Left forelimb (tissue), 1 donor: ENCODE results near the gene VANGL2.

Experiments
- DNase-seq: peaks from one replicate; pipeline ENCODE4 v3.0.0-alpha.2; 2018; ENCODE audit warnings: low spot score

The VANGL2 gene

DNA sequence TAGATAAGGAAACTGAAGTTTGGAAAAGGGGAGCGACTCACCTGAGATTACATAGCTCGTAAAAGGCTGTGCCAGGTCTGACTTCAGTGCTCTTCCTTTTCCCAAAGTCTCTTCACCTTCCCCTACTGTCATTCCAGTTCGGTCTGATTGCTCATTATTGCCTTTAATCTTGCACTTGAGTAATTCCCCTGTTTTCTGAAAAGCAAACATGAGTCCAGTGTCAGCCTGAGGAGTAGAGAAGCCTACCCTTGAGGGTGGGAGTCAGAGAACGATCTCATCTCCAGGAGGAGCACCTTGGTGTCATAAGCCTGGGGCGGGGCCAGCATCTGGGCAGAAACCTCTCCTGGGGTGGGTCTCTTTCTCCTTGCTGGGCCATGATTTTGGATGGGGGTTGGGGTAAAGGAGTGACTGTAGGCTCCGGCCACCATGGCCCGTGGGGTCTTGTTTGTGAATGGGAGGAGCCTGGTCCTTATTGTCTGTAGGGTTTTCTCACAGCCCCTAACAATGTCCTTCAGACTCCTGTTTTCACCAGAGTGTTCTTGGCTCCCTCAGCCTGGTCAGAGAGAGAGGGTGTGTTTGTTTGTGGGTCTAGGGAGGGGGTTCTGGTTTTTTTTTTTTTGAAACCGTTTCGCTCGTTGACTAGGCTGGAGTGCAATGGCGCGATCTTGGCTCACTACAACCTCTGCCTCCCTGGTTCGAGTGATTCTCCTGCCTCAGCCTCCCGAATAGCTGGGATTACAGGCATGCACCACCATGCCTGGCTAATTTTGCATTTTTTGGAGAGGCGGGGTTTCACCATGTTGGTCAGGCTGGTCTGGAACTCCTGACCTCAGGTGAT, 6.0 kb downstream of the VANGL2 start:
- peak; percentile 40 for DNase-seq

- DNase-seq: peak; percentile 54
Observed at GRCh38 chr1:160407839-160408801, 7.8 kb downstream of the VANGL2 start.

- DNase-seq: peak; percentile 12
Observed at GRCh38 chr1:160408864-160409263, 8.5 kb downstream of the VANGL2 start.

DNA sequence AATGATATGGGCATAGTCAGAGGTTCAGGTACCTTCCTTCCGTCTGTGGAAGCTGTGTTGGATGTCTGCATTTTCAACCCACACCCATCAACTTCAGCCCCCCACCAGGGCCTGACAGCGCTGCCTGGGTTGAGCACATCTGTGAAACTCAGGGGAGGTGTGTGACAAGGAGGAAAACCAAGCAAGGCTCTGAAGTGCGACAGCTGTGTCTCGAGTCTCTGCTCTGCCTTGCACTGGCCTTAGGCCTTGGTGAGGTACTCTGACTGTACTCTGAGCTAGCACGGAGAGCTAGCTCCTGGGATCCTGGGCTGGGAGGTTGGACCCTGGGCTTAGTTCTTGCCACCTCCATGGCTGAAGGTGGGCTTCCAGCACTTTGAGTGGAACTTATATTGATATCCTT, 9.1 kb downstream of the VANGL2 start:
- peak; percentile 62 for DNase-seq

GRCh38 chr1:160410406-160411005, 10.1 kb downstream of the VANGL2 start:
- DNase-seq: peak; percentile 85

DNA sequence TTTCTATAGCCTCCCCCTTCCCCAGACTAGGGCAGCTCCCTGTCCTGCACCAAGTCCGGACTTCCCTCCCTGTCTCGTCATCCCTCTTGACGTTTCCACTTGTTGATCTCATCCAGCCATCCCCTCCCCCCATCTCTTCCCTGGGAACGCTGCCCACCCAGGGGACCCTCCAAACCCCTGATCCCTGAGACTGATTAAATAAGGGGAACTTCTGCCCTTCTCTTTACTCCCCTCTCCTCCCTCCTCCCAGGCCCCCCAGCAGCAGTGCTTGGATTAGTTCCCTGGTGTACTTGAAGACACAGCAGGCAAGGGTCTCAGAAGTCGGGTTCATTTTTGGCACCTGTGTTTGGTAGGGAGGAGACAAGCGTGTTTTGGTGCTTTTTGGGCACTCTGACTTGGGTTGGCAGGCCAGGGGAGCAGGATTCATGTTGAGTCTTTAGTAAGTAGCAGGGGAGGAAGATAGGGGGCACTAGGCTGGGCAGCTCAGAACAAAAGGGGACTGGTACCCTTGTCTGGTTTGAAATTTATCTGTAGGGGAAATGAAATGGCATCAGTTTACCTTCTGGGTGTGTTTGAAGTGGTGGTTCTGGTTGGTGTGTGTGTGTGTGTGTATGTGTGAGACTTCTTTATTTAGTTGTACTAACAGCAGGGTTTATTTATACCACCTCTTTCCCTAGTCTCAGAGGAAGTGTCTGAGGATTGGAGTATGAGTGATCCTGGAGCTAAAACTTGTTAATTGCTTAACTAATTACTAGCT, 11.1 kb downstream of the VANGL2 start:
- peak; percentile 65 for DNase-seq

GRCh38 chr1:160412028-160412362, 11.6 kb downstream of the VANGL2 start:
- DNase-seq: no peak

- no peak for DNase-seq
Observed at GRCh38 chr1:160413716-160414115, 13.4 kb downstream of the VANGL2 start.

DNA sequence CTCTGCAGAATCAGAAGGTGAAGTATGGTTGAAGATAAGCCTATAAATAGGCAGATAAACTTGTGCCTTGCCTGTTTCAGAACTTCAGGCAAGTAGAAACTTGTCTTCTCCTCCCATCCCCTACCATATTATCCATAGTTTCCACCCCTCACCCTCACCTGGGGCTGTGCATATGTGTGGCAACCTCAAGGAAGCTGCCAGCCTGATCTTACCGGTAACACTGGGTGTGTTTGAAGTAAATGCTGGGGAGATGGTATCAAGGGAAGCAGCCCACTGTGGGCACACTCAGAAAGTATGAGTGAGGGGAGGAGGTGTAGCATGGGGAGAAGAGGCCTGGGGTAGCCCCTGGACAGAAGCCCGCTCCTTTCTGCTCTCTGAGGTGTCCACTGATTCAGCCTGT, 14.5 kb downstream of the VANGL2 start:
- no peak for DNase-seq

- peak; percentile 58 for DNase-seq
Observed at GRCh38 chr1:160415696-160416290, 15.4 kb downstream of the VANGL2 start.

- DNase-seq: peak; percentile 60
Observed at GRCh38 chr1:160416369-160416768, 16.0 kb downstream of the VANGL2 start.

DNA sequence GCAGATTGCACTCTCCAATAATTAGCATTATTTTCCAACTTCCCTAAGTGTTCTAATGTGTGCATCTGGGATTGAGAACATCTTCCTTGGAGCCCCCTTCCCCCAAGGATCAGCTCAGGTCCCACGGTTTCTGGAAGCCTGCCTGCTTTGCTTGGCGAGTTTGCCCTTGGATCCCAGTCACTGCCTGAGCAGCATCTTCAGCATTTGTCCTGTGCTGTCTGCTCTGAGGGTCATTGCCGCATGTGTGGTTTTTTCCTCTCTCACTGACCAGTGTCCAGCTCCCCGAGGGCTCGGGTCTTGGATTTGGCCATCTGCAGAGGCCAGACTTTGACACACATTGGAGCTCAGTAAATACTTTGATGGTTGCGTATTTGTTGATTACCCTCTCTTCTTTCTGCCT, 18.1 kb downstream of the VANGL2 start:
- DNase-seq: no peak

- no peak for DNase-seq
Observed at GRCh38 chr1:160419150-160419837, 18.9 kb downstream of the VANGL2 start.

DNA sequence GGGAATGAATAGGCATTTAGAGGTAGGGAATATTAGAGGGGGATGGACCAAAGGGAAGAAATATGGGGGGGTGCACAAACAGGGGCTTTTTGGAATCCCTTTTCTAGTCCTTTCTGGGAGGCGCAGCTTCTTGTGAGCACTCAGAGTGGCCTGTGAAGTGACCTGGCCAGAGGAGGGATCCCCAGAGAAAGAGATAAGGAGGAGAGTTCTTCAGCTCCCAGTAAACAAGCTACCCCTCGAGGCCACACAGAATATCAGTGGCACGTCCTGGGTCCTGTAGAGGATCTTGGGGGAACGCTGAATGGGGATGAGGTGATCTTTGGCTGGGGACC, 19.4 kb downstream of the VANGL2 start:
- DNase-seq: no peak

DNA sequence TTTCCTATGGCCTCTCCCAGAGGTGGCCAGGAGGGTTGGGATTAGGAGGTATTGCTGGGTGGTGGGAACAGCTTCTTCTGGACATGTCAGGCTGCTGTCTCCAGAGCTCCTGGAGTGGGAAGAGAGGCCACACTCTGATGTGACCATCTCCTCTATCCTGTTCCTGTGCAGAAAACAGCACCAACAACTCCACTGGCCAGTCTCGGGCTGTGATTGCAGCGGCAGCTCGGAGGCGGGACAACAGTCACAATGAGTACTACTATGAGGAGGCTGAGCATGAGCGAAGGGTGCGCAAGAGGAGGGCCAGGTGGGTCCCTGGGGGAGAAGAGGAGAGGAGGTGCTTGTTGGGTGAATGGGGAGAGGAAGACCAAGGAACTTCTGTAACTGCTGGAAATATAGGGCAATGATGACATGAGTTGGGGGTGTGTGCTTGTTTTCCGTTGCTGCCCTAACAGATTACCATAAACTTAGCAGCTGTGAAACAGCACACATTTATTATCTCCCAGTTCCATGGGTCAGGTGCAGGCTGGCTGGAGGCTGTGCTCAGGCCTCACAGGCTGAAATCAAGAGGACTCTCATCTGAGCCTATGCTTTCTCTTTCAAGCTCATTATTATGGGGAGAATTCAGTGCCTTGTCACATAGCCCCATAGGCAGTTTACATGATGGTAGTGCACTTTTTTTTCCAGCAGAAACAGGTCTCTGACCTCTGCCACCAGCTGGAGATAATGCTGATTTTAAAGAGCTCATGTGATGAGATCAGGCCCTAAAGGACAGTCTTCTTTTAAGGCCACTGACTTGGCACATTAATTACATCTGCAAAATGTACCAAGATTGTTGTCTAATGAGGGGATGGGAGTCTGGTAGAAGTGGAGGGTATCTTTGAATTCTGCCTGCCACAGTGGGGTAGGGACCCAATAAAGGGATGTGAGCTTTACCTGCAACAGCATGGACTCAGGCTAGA, 20.8 kb downstream of the VANGL2 start:
- DNase-seq: no peak

DNA sequence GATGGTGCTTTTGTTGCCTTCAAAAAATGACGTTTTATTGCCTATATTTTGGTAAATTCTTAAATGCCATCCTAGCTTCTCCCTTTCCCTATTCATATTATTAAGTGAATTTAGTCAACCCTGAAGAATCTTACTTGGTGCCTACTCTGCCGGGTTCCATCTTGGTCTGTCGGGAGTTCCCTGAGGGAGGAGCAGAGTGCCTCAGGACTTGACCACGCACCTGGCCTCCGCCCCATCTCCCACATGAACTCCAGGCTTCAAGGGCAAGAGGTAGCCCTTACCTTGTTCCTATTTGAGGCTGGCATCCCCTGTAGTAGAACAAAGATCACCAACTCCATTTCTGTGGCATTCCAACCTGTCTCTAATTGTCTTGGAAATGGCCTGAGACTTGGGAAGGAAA, 21.5 kb downstream of the VANGL2 start:
- DNase-seq: no peak

GRCh38 chr1:160423966-160424365, 23.6 kb downstream of the VANGL2 start:
- no peak for DNase-seq

- no peak for DNase-seq
Observed at GRCh38 chr1:160425847-160426246, 25.5 kb downstream of the VANGL2 start.

DNA sequence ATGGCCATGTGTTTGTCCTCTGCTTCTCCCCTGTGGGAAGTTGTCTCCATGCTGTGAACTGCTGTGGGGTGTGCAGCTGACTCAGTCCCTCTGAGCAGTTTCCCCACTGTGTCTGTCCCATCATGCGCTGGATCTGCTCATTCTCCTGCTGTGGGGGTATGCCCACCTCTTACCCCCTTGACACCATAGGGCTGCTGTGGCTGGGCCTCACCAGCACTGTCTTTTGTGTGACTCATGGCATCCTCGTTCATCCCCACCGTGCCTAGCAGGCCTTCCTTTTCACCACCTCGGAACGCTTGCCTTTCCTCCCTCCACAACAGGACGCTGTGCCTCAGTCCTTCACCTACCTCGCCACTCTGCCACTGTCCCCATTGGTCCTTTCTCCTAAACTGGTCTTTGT, 27.3 kb downstream of the VANGL2 start:
- DNase-seq: no peak

DNA sequence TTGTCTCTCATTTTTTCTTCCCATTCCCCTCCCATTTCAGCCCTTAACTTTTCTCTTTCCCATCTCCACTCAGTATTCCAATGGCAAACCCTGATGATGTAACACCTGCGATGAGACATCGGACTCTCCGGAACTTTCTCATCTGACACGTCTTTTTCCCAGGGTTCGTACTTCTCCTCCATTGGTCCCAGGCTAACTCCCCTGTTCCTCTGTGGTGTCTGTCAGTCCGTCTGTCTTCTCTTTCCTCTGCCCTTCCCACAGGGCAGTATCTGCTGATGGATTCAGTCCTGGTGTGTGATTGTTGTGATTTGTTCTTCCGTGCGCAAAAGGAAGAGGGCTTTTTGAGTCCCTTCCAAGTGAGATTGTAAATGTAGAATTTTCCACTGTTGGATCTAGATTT, 27.7 kb downstream of the VANGL2 start:
- no peak for DNase-seq
